Measurements from ENCODE around the gene AIPL1. TPM values are rescaled to one million over a fixed set of nuclear protein-coding genes. Genes with fewer than 3 reads are reported as not detected.
"Not testable (repeated sequence)": the region's sequence is repeated elsewhere in the genome, so short reads cannot be mapped to it uniquely, and the experiment has no call there.

Gene AIPL1
- not detected for total RNA-seq

GRCh38 chr17:6435051-6435450 is at the start of gene AIPL1:
Gene AIPL1, minus strand, starts transcription at chr17:6435121. Its CDS starts 17 bp downstream, at chr17:6435104.
- H3K4me1 ChIP-seq: no peaks in the 10 kb centered on the region
- peaks cover 19% of the 10 kb centered on the region for H3K27me3 ChIP-seq
- H3K9me3 ChIP-seq: no peaks in the 10 kb centered on the region
- H3K27ac ChIP-seq: no peak within 1 kb of the TSS
- 72% methylated on average over 16 of the region's 16 CpGs for WGBS
- no peak for TF ChIP-seq POLR2AphosphoS5 (IDR thresholded peaks at IDR 0.05)
- TF ChIP-seq EP300 (IDR thresholded peaks at IDR 0.05): no peak
- no peak for TF ChIP-seq CTCF (IDR thresholded peaks at IDR 0.05)
- TF ChIP-seq POLR2A (IDR thresholded peaks at IDR 0.05): no peak
- no peak for DNase-seq (ENCODE audit: low spot score in 2 of 2)
- no peaks in the 10 kb centered on the region for H3K36me3 ChIP-seq
- no peak within 1 kb of the TSS for H3K4me3 ChIP-seq

- H3K27me3 ChIP-seq: no peaks in the 10 kb centered on the region
- H3K4me3 ChIP-seq: no peak overlapping the region
- H3K36me3 ChIP-seq: peaks cover 12% of the 10 kb centered on the region
- H3K9me3 ChIP-seq: no peaks in the 10 kb centered on the region
- H3K4me1 ChIP-seq: peaks cover 11% of the 10 kb centered on the region
- WGBS: 89% methylated on average over 12 of the region's 16 CpGs
- H3K27ac ChIP-seq: no peak overlapping the region
- no peak for TF ChIP-seq CTCF (IDR thresholded peaks at IDR 0.05)
- no peak for TF ChIP-seq POLR2A (IDR thresholded peaks at IDR 0.05)
- TF ChIP-seq POLR2AphosphoS5 (IDR thresholded peaks at IDR 0.05): no peak
- no peak for TF ChIP-seq EP300 (IDR thresholded peaks at IDR 0.05)
- no peak for DNase-seq (ENCODE audit: low spot score in 2 of 2)
Measured at GRCh38 chr17:6483507-6483906, 48.6 kb upstream of the AIPL1 start.

- H3K4me1 ChIP-seq; H3K27ac ChIP-seq; H3K9me3 ChIP-seq; H3K4me3 ChIP-seq; H3K27me3 ChIP-seq; DNase-seq (ENCODE audit: low spot score in 2 of 2): not testable (repeated sequence)
- peaks cover 15% of the 10 kb centered on the region for H3K36me3 ChIP-seq
- 70% methylated on average over 10 of the region's 10 CpGs for WGBS
Measured at GRCh38 chr17:6482796-6483195, 47.9 kb upstream of the AIPL1 start.

- TF ChIP-seq CTCF (IDR thresholded peaks at IDR 0.05) (no peak), EP300 (IDR thresholded peaks at IDR 0.05) (no peak), POLR2A (IDR thresholded peaks at IDR 0.05) (no peak), POLR2AphosphoS5 (IDR thresholded peaks at IDR 0.05) (no peak)
- Histone ChIP-seq H3K4me1 (no peaks in the 10 kb centered on the region), H3K27ac (no peak overlapping the region), H3K36me3 (peaks cover 16% of the 10 kb centered on the region), H3K9me3 (no peaks in the 10 kb centered on the region), H3K4me3 (no peak overlapping the region), H3K27me3 (no peaks in the 10 kb centered on the region)
- no peak for DNase-seq (ENCODE audit: low spot score in 2 of 2)
- WGBS: 85% methylated on average over 6 of the region's 6 CpGs
Measured at GRCh38 chr17:6482105-6482455, 47.2 kb upstream of the AIPL1 start.

- TF ChIP-seq EP300 (IDR thresholded peaks at IDR 0.05): no peak
- TF ChIP-seq CTCF (IDR thresholded peaks at IDR 0.05): no peak
- no peak for TF ChIP-seq POLR2A (IDR thresholded peaks at IDR 0.05)
- TF ChIP-seq POLR2AphosphoS5 (IDR thresholded peaks at IDR 0.05): no peak
- H3K4me3 ChIP-seq: no peak overlapping the region
- no peak for DNase-seq (ENCODE audit: low spot score in 2 of 2)
- no CpG with 5 or more reads among the region's 9 CpGs for WGBS
- no peaks in the 10 kb centered on the region for H3K9me3 ChIP-seq
- H3K36me3 ChIP-seq: peaks cover 19% of the 10 kb centered on the region
- peaks cover 16% of the 10 kb centered on the region for H3K4me1 ChIP-seq
- H3K27me3 ChIP-seq: no peaks in the 10 kb centered on the region
- H3K27ac ChIP-seq: no peak overlapping the region
Measured at GRCh38 chr17:6480303-6480675, 45.4 kb upstream of the AIPL1 start.

- no peak overlapping the region for H3K4me3 ChIP-seq
- peaks cover 19% of the 10 kb centered on the region for H3K36me3 ChIP-seq
- no peaks in the 10 kb centered on the region for H3K9me3 ChIP-seq
- no peak overlapping the region for H3K27ac ChIP-seq
- no peaks in the 10 kb centered on the region for H3K27me3 ChIP-seq
- no peak for TF ChIP-seq EP300 (IDR thresholded peaks at IDR 0.05)
- no peak for TF ChIP-seq POLR2AphosphoS5 (IDR thresholded peaks at IDR 0.05)
- TF ChIP-seq CTCF (IDR thresholded peaks at IDR 0.05): no peak
- TF ChIP-seq POLR2A (IDR thresholded peaks at IDR 0.05): no peak
- WGBS: 72% methylated on average over 12 of the region's 13 CpGs
- peaks cover 21% of the 10 kb centered on the region for H3K4me1 ChIP-seq
- no peak for DNase-seq (ENCODE audit: low spot score in 2 of 2)
Measured at GRCh38 chr17:6479622-6480302, 44.8 kb upstream of the AIPL1 start.
